C4-2B (cell line): Measurements from ENCODE around the gene LPP.

Experiments
- H3K27ac ChIP-seq: fragments of 450-650 bp; 2 replicates; pipeline ENCODE4 v1.5.1; 2017
- CTCF ChIP-seq: fragments of 450-650 bp; conservative IDR thresholded peaks from 2 replicates; pipeline ENCODE4 v1.5.1; 2017; ENCODE audit warnings: mild to moderate bottlenecking
- ZFX ChIP-seq: fragments of 450-650 bp; IDR thresholded peaks from 2 replicates; pipeline ENCODE4 v1.6.1; 2017

Gene LPP

DNA sequence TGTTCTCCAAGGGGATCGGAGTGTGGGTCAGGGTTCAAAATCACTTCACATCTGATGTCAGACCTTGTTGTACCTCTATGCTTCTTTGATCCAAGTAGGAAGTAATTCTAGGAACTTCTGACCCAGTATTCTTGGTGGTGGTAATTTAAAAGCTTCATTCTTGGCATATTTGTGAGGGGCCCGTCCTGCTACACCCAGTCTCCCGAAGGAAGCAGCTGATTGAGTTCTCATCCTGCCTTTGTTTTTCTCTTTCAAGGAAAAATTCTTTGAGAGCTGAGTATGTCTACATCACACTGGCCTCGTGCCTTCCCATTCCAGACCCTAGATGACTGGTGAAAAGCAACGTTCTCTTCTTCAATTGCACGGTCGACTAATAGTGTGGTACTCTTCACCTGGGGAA, 783.4 kb downstream of the LPP start:
- TF ChIP-seq ZFX (no peak), CTCF (no peak)
- no peak overlapping the region for H3K27ac ChIP-seq

DNA sequence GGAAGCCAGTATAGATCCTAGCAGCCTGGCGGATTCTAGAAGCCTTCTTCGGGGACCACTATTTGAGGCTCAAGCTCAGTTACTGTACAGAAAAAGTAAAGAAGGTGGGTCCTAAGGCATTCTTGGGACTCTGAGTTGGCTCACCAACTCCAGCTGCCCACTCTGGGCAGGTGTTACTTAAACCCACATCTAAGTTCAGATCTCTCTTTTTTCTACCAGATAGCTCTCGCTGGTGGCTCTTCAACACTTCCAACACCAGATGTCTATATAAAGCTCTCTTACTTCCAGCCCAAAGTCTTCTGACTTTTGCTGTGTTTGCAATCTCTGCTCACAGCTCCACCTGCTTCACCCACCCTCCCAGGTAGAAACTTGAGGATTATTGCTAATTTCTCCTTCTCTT, 785.0 kb downstream of the LPP start:
- no peak for TF ChIP-seq ZFX
- no peak for TF ChIP-seq CTCF
- H3K27ac ChIP-seq = no peak overlapping the region

- H3K27ac ChIP-seq = no peak overlapping the region
- no peak for TF ChIP-seq CTCF
- TF ChIP-seq ZFX = no peak
Measured at GRCh38 chr3:188939814-188940572, 786.0 kb downstream of the LPP start.
